ENCODE results near the gene PCSK6. TPM values are rescaled to one million over a fixed set of nuclear protein-coding genes. Genes with fewer than 3 reads are reported as not detected.

Gene PCSK6
- total RNA-seq, 1 donor from 2014 or later = 1.3 TPM

DNA sequence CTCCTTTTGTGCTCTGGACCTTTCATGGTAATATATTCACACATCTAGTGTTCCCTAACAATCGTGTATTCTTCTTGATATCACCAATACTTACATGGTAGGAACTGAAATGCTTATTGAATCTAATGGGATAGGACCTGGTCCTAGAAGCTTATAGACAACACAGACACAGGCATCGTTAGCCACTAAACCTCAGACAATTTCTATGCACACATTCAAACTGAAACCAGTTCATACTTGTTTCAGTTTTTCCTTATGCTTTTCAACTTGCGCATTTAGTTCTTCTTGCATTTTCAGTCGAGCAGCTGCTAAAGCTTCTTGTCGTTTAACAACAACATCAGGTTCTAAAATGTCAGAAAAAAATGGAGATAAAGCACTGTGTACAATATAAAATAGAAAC, 214.5 kb downstream of the PCSK6 start:
- TF ChIP-seq, protein P1, sequence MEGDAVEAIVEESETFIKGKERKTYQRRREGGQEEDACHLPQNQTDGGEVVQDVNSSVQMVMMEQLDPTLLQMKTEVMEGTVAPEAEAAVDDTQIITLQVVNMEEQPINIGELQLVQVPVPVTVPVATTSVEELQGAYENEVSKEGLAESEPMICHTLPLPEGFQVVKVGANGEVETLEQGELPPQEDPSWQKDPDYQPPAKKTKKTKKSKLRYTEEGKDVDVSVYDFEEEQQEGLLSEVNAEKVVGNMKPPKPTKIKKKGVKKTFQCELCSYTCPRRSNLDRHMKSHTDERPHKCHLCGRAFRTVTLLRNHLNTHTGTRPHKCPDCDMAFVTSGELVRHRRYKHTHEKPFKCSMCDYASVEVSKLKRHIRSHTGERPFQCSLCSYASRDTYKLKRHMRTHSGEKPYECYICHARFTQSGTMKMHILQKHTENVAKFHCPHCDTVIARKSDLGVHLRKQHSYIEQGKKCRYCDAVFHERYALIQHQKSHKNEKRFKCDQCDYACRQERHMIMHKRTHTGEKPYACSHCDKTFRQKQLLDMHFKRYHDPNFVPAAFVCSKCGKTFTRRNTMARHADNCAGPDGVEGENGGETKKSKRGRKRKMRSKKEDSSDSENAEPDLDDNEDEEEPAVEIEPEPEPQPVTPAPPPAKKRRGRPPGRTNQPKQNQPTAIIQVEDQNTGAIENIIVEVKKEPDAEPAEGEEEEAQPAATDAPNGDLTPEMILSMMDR (IDR thresholded peaks at IDR 0.05; ENCODE audit: insufficient read depth, low read depth, low read length) = no peak
- no peak for TF ChIP-seq EZH2 (IDR thresholded peaks at IDR 0.05; ENCODE audit: insufficient read depth, low read length)
- H4K20me1 ChIP-seq (ENCODE audit: insufficient read depth, low read length) = peaks cover 54% of the 10 kb centered on the region
- Mint-ChIP-seq H3K4me1 (ENCODE audit: low read depth, unreplicated experiment) (peaks cover 6% of the 10 kb centered on the region), H3K4me3 (ENCODE audit: unreplicated experiment) (peak overlapping the region; percentile 100), H3K27ac (ENCODE audit: unreplicated experiment) (no peak overlapping the region), H3K9me3 (ENCODE audit: unreplicated experiment) (no peaks in the 10 kb centered on the region), H3K27me3 (ENCODE audit: low read depth, unreplicated experiment) (no peaks in the 10 kb centered on the region), H3K36me3 (ENCODE audit: low read depth, unreplicated experiment) (peaks cover 19% of the 10 kb centered on the region)
- no peak overlapping the region for H3K4me3 ChIP-seq (ENCODE audit: insufficient read depth, low read depth, low read length)
- peaks cover 55% of the 10 kb centered on the region for H3K36me3 ChIP-seq (ENCODE audit: insufficient read depth, low read length)
- no peaks in the 10 kb centered on the region for H3K27me3 ChIP-seq (ENCODE audit: insufficient read depth, low read length)
- H3K4me1 ChIP-seq (ENCODE audit: insufficient read depth, low read length) = peaks cover 10% of the 10 kb centered on the region
- no peak overlapping the region for H3K27ac ChIP-seq (ENCODE audit: low read depth, low read length)
- H3K9me3 ChIP-seq (ENCODE audit: insufficient read depth, low read depth, low read length) = no peaks in the 10 kb centered on the region
- no peak overlapping the region for H2AFZ ChIP-seq (ENCODE audit: low read depth, low read length)
- no peak for DNase-seq (ENCODE audit: low read depth)
- H3K9ac ChIP-seq (ENCODE audit: low read length) = no peak overlapping the region
- no peak overlapping the region for H3K4me2 ChIP-seq (ENCODE audit: low read length)
- H3K79me2 ChIP-seq (ENCODE audit: insufficient read depth, low read length) = peaks cover 32% of the 10 kb centered on the region
- no peak for FAIRE-seq

DNA sequence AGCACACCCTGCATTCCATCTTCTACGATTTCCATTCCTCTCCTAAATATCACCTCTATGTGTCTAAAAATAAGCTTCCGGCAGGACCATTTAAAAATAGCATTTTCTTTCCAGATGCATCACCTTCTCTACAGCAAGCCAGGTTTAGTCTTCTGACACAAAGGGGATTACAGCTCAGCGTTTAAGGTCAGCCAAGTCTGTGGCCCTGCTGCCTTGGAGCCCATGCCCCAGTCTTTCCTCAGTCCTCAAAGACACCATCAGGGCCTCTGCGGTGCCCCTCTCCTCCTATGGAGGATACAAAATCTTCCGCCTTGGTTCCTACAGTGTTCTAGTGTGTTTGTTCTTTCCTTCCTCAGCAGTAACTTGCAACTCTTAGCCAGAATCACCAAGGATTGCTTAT, 216.0 kb downstream of the PCSK6 start:
- H3K79me2 ChIP-seq (ENCODE audit: insufficient read depth, low read length) = peaks cover 32% of the 10 kb centered on the region
- H3K4me3 ChIP-seq (ENCODE audit: insufficient read depth, low read depth, low read length) = no peak overlapping the region
- no peaks in the 10 kb centered on the region for H3K9me3 Mint-ChIP-seq (ENCODE audit: unreplicated experiment)
- no peak overlapping the region for H3K4me2 ChIP-seq (ENCODE audit: low read length)
- H3K36me3 ChIP-seq (ENCODE audit: insufficient read depth, low read length) = peaks cover 58% of the 10 kb centered on the region
- H3K9ac ChIP-seq (ENCODE audit: low read length) = no peak overlapping the region
- H3K4me3 Mint-ChIP-seq (ENCODE audit: unreplicated experiment) = no peak overlapping the region
- DNase-seq (ENCODE audit: low read depth) = no peak
- H2AFZ ChIP-seq (ENCODE audit: low read depth, low read length) = no peak overlapping the region
- no peaks in the 10 kb centered on the region for H3K27me3 ChIP-seq (ENCODE audit: insufficient read depth, low read length)
- H3K9me3 ChIP-seq (ENCODE audit: insufficient read depth, low read depth, low read length) = no peaks in the 10 kb centered on the region
- H3K27ac Mint-ChIP-seq (ENCODE audit: unreplicated experiment) = no peak overlapping the region
- H3K4me1 Mint-ChIP-seq (ENCODE audit: low read depth, unreplicated experiment) = peaks cover 6% of the 10 kb centered on the region
- H3K27me3 Mint-ChIP-seq (ENCODE audit: low read depth, unreplicated experiment) = no peaks in the 10 kb centered on the region
- FAIRE-seq = no peak
- no peak overlapping the region for H3K27ac ChIP-seq (ENCODE audit: low read depth, low read length)
- H3K4me1 ChIP-seq (ENCODE audit: insufficient read depth, low read length) = peaks cover 10% of the 10 kb centered on the region
- TF ChIP-seq EZH2 (IDR thresholded peaks at IDR 0.05; ENCODE audit: insufficient read depth, low read length) = no peak
- H3K36me3 Mint-ChIP-seq (ENCODE audit: low read depth, unreplicated experiment) = peaks cover 23% of the 10 kb centered on the region
- H4K20me1 ChIP-seq (ENCODE audit: insufficient read depth, low read length) = peaks cover 61% of the 10 kb centered on the region

DNA sequence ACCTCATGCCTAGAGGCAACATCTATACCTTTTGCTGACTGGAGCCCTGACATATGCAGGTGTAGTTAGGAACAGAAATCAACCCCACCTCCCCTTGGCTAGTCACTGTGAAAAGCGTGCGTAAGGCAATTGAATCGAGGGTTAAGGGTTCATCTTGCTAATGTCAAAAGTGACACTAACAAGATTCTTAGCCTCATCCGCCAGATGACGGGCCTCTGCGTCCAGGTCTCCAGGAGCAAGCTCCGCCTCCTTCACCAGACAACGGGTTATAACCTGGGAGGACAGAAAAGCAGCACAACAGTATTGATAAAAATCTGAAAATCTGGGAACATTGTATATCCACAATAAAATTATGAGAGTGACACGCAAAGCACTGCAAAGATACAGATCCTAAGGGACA, 216.9 kb downstream of the PCSK6 start:
- no peak for TF ChIP-seq EZH2 (IDR thresholded peaks at IDR 0.05; ENCODE audit: insufficient read depth, low read length)
- TF ChIP-seq, protein P1 (IDR thresholded peaks at IDR 0.05; ENCODE audit: insufficient read depth, low read depth, low read length) = no peak
- Histone ChIP-seq H3K9me3 (ENCODE audit: insufficient read depth, low read depth, low read length) (no peaks in the 10 kb centered on the region), H2AFZ (ENCODE audit: low read depth, low read length) (no peak overlapping the region), H3K4me1 (ENCODE audit: insufficient read depth, low read length) (peaks cover 15% of the 10 kb centered on the region), H3K36me3 (ENCODE audit: insufficient read depth, low read length) (peaks cover 58% of the 10 kb centered on the region), H3K4me2 (ENCODE audit: low read length) (no peak overlapping the region), H3K4me3 (ENCODE audit: insufficient read depth, low read depth, low read length) (no peak overlapping the region), H3K27ac (ENCODE audit: low read depth, low read length) (no peak overlapping the region), H3K9ac (ENCODE audit: low read length) (no peak overlapping the region), H3K79me2 (ENCODE audit: insufficient read depth, low read length) (peaks cover 32% of the 10 kb centered on the region), H3K27me3 (ENCODE audit: insufficient read depth, low read length) (no peaks in the 10 kb centered on the region), H4K20me1 (ENCODE audit: insufficient read depth, low read length) (peaks cover 61% of the 10 kb centered on the region)
- H3K27me3 Mint-ChIP-seq (ENCODE audit: low read depth, unreplicated experiment) = no peaks in the 10 kb centered on the region
- DNase-seq (ENCODE audit: low read depth) = no peak
- no peak for FAIRE-seq
- H3K27ac Mint-ChIP-seq (ENCODE audit: unreplicated experiment) = no peak overlapping the region
- H3K36me3 Mint-ChIP-seq (ENCODE audit: low read depth, unreplicated experiment) = peaks cover 22% of the 10 kb centered on the region
- no peaks in the 10 kb centered on the region for H3K9me3 Mint-ChIP-seq (ENCODE audit: unreplicated experiment)
- H3K4me1 Mint-ChIP-seq (ENCODE audit: low read depth, unreplicated experiment) = peaks cover 6% of the 10 kb centered on the region
- H3K4me3 Mint-ChIP-seq (ENCODE audit: unreplicated experiment) = no peak overlapping the region
